DMS153 (cell line): ENCODE data around the gene CAPS.

ENCODE experiments used
- DNase-seq: peaks from one replicate; lab custom pipeline; 2025; lab: John Stamatoyannopoulos, UW

CAPS gene

DNA sequence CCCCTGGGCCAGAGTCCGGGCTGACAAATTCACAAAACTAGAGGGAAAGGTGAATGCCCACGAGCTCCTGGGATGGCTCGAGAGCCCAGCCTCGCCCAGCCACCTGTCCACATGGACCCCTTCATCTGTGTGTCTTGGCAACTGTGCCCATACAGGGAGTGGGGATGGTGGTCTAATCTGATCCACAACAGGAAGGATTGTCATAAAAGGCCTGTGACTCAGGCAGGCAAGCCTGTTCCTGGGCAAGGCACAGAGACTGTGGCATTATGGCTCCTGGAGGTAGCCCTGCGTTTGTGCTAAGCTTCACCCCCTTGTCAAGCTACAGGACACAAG, 20.0 kb downstream of the CAPS start:
- DNase-seq, result no peak

- DNase-seq, result no peak
Observed at GRCh38 chr19:5934774-5935472, 20.9 kb downstream of the CAPS start.

DNA sequence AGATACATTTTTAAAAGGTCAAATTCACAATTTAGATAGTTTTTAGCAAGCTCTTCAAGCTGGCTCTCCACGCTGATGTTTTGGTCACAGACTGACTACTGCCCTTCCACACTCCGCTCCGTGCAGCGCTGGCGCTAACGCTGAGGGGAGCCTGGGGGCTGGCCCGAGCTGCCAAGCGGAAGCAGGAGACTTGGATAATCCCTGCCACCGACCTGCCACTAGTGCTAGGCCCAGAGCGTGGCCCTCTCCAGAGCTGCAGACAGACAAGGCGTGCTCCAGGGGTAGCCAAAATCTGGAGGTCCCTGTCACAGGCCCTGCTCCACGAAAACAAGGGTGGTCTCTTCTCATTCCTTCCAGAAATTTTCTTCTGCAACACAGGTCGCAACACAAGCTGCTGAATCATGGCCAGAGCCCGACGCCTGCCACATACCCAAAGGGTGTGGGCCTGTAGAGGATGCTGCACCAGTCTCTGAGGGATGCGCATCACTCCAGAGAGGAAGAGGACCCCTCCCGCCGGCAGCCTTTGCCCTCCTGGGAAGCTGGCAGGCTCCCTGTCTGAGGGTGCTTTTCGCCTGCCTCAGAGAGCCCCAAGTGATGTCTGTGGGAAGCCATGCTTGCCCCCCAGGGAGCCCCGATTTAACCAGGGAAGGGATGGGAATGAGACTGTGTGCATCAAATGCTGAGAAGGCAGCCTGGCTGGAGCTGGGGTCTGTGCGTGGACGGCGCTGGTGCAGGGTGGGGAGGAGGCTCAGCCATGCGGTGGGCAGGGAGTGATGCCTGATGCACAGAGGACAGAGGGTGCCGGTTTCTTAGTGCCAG, 21.6 kb downstream of the CAPS start:
- DNase-seq, result no peak

DNA sequence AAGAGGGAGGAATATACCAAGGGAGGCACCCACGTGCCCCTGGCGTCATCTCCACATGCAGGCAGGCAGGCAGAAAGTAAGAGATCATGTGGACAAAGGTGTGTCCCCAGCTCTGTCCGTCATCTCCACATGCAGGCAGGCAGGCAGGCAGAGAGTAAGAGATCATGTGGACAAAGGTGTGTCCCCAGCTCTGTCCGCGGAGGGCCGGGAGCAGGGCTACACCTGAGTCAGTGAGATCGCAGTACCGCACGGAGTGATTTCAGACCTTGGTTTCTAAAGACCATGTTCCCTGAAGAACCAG, 22.2 kb downstream of the CAPS start:
- no peak for DNase-seq

DNA sequence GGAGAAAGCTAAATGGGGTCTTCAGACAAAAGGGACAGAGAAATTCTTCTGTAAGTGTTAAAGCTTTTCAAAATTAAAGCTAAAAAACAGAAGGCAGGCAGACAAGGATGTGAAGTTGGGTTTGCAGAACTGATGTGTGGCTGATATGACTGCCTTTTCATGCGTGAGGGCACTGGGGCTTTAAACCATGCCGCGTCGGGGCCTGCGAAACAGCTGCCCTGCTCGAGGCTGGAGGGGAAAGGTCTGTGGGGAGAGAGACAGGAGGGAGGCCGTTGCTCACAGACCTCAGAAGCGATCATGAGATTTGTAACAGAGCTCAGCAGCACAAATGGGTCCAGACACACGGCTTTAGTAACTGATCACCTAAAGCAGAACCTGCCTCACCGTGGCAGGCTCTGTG, 23.5 kb downstream of the CAPS start:
- no peak for DNase-seq

GRCh38 chr19:5940260-5941208, 26.5 kb downstream of the CAPS start:
- DNase-seq, result no peak

DNA sequence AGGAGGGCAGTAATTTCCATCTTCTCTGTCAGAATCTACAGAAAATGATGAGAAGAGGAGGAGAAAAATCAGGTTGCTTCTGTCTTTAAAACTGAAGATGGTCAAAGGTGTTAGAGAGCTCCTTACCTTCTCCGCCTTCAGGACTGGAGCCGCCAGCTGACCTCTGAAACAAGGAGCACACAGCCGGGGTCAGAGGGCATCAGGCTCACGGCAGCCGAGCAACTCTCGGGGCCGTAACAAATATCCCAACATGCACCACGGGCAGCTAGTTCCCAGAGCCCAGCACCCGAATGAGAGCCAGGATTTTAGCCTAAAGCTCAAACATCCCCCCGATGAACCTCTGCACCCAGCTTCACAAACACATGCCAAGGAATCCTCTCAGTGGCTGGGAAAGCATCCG, 27.6 kb downstream of the CAPS start:
- DNase-seq, result no peak

GRCh38 chr19:5943045-5943444, 29.0 kb downstream of the CAPS start:
- no peak for DNase-seq

DNA sequence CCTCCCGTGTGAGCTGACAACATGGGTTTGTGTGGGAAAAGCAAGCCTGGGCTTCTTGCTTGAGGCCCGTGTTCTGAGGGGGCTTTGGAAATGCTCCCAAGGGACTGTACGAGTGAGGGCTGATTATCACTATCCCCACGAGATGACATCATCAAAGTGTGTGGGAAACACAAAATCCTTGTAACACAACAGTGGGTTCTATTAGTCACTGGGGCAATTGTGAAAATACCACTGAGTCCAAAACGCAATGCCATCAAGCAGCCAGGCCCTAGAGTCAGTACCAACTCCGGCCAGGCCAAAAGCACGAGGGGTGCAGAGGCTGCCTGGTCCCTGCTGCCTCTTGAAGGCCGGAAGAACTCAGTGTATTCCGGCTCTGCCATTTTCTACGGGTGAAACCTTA, 29.6 kb downstream of the CAPS start:
- DNase-seq, result no peak

DNA sequence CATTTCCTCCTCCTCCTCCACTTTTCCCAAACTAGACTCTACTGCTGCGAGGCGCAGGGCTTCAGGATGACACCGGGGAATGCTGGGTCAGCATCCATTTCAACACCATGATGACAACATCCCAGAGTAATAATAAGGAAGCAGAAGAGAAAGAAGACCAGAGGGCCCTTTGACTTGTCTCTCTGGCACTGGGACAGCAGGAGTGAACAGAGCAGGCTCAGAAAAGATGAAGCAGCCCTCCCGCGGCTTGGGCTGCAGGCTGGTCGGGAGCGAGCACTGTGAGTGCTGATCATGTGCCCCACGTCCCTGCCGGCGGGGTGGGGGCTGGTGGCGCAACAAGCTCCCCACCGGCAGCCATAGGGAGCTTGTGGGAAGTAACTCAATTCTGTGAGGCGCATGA, 33.4 kb downstream of the CAPS start:
- DNase-seq, result no peak

- no peak for DNase-seq
Observed at GRCh38 chr19:5948752-5949564, 34.9 kb downstream of the CAPS start.

- peak; percentile 89 for DNase-seq
Observed at GRCh38 chr19:5949792-5950305, 35.8 kb downstream of the CAPS start.

DNA sequence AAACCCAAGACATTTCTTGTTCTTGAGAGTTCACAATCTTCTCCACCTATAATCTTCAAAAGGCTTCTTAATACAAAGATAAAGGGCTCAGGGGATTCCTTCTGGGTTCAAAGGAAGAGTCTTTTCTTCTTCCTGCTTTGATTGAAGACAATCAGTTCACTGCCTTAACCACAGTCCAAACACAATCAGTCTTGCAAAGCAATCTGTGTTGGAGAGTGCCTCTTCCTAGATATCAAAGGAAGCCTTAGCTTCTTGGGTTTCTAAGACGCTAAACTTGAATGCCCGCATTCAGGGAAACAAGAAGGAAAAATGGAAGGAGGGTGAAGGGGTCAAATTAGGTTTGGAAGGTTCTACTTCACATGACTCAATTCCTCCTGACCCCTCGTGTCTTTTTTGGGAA, 36.7 kb downstream of the CAPS start:
- DNase-seq, result no peak

- DNase-seq, result peak; percentile 16
Observed at GRCh38 chr19:5951338-5951861, 37.3 kb downstream of the CAPS start.

DNA sequence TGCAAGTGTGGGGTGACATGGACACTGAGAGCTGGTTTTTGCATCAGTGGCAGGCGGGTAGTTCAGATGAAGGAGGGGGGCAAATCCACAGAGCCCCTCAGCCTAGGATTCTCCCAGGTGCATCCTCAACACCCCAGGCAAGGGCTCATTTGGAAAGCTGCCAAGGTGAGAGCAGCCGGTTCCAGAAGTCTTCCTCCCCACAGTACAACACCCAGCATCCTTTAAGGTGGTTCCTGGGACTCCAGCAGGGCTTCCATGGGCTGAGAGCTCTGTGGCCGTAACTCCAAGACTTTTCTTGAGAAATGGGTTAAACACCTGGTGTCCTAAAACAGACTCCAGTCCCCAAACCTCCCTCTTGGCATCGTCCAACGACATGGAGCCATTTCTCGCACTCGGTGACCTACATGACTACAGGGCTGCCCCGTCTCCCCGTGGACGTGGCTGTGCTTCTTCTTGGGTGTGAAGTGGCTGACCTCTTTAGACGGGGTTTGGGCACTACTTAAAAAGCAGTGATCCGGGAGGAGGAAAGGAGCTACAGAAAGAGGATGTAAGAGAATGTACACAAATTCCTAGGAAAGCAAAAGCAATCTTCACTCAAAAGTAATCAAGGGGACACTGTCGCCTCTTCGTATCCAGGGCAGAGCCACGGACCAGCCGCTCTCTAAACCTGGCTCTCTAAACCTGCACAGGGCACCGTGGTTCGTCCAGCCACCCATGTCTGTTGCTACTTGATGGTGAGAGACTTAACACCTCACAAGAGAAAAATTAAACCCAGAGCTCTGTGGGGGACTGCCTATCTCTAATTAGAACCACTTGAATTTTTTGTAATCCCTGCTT, 38.4 kb downstream of the CAPS start:
- DNase-seq, result no peak

GRCh38 chr19:5953030-5953589, 39.1 kb downstream of the CAPS start:
- no peak for DNase-seq

GRCh38 chr19:5953680-5954213, 39.7 kb downstream of the CAPS start:
- DNase-seq, result no peak

- DNase-seq, result peak; percentile 33
Observed at GRCh38 chr19:5954293-5954692, 40.2 kb downstream of the CAPS start.

- no peak for DNase-seq
Observed at GRCh38 chr19:5955636-5955935, 41.5 kb downstream of the CAPS start.

- DNase-seq, result no peak
Observed at GRCh38 chr19:5956323-5956722, 42.3 kb downstream of the CAPS start.
